C4-2B (cell line): ENCODE results near the gene FOXC2.

Source experiments
- H3K27ac ChIP-seq: fragments of 450-650 bp; 2 replicates; pipeline ENCODE4 v1.5.1; 2017
- CTCF ChIP-seq: fragments of 450-650 bp; conservative IDR thresholded peaks from 2 replicates; pipeline ENCODE4 v1.5.1; 2017; ENCODE audit warnings: mild to moderate bottlenecking
- ZFX ChIP-seq: fragments of 450-650 bp; IDR thresholded peaks from 2 replicates; pipeline ENCODE4 v1.6.1; 2017

The FOXC2 gene

GRCh38 chr16:86556576-86556975 lies 10.1 kb upstream of the FOXC2 start:
- no peak overlapping the region for H3K27ac ChIP-seq
- no peak for TF ChIP-seq CTCF
- TF ChIP-seq ZFX = no peak

GRCh38 chr16:86557587-86557986 lies 9.0 kb upstream of the FOXC2 start:
- no peak for TF ChIP-seq CTCF
- no peak for TF ChIP-seq ZFX
- no peak overlapping the region for H3K27ac ChIP-seq

- TF ChIP-seq CTCF (no peak), ZFX (no peak)
- no peak overlapping the region for H3K27ac ChIP-seq
Measured at GRCh38 chr16:86558355-86559193, 8.1 kb upstream of the FOXC2 start.

- TF ChIP-seq ZFX (no peak), CTCF (no peak)
Measured at GRCh38 chr16:86559802-86560305, 6.8 kb upstream of the FOXC2 start.

GRCh38 chr16:86562356-86562755 lies 4.3 kb upstream of the FOXC2 start:
- H3K27ac ChIP-seq = no peak overlapping the region
- TF ChIP-seq CTCF (no peak), ZFX (no peak)

More at GRCh38 chr16:86559802-86560305, 6.8 kb upstream of the FOXC2 start:
- H3K27ac ChIP-seq = no peak overlapping the region

GRCh38 chr16:86563469-86564345 lies 2.9 kb upstream of the FOXC2 start:
- peak; percentile 100 for TF ChIP-seq CTCF
- no peak for TF ChIP-seq ZFX
- no peak overlapping the region for H3K27ac ChIP-seq

- TF ChIP-seq CTCF (no peak), ZFX (no peak)
- no peak overlapping the region for H3K27ac ChIP-seq
Measured at GRCh38 chr16:86565181-86565631, 1.4 kb upstream of the FOXC2 start.
